ENCODE measurements around the gene ATP9A.
A peak's percentile ranks its signal among the peaks of the same experiment; 100 is the strongest.
"Not testable (repeated sequence)": the region's sequence is repeated elsewhere in the genome, so short reads cannot be mapped to it uniquely, and the experiment has no call there.

The ATP9A gene

DNA sequence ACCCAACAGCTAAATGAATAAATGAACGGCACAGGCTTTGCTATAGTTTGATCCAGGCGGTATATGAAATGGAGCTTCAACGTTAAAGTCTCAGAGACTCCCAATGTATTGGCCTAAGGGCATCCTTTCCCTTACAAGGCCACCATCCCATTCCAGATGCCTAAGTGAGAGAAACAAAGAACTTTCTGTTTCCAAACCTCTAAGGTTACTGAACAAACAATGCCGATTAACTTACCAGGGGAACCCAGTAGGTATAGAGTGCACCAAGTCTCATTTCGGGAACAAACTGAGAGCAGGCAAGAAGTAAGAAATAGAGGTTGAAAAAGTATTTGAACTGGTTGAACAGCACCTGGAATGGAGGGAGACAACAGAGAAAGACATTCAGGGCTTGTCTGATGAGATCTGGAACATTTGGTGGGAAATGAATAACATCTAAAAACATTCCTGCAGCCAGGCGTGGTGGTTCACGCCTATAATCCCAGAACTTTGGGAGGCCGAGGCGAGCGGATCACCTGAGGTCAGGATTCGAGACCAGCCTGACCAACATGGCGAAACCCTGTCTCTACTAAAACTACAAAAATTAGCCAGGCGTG, 42.5 kb downstream of the ATP9A start:
- no peak for DNase-seq

DNA sequence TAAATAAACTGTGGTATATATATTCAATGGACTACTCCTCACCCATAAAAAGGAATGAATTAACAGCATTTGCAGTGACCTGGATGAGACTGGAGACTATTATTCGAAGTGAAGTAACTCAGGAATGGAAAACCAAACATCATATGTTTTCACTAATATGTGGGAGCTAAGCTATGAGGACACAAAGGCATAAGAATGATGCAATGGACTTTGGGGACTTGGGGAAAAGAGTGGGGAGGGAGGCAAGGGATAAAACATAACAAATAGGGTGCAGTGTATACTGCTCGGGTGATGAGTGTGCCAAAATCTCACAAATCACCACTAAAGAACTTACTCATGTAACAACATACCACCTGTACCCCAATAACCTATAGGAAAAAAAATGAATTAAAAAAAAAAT, 45.2 kb downstream of the ATP9A start:
- DNase-seq = not testable (repeated sequence)

DNA sequence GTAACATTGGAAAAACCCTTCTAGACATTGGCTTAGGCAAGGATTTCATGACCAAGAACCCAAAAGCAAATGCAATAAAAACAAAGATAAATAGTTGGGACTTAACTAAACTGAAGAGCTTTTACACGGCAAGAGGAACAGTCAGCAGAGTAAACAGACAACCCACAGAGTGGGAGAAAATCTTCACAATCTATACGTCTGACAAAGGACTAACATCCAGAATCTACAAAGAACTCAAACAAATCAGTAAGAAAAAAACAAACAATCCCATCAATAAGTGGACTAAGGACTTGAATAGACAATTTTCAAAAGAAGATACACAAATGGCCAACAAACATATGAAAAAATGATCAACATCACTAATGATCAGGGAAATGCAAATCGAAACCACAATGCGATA, 45.9 kb downstream of the ATP9A start:
- not testable (repeated sequence) for DNase-seq

DNA sequence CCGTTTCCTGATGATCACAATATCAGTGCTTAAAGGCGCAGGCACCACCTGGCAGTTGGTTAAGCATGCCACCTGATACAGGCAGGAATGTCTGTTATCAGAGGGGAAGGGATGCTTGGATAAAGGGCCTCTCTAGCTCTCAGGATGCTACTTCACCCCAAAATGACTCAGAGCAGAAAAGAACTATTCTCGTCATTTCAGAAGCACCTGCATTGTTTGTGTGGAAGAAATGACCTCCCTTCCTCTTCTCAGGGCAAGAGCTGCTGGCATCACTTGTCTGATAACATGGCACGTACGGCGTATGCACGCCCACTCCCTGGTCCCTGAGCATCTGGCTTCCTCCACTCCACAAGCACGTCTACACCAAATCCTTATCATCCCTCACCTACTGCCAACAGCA, 47.3 kb downstream of the ATP9A start:
- DNase-seq = no peak

DNA sequence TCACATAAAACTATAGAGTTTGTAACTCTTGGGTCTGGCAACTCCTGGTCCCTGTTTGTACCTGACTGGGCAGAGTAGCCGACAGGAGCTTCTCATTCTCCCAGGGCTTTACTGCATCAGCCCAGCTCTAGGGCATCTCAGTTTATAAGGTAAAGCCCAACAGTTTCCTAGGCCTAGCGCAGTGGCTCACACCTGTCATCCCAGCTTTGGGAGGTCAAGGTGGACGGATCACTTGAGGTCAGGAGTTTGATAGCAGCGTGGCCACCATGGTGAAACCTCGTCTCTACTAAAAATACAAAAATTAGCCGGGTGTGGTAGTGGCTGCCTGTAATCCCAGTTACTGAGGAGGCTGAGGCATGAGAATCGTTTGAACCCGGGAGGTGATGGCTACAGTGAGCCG, 47.8 kb downstream of the ATP9A start:
- DNase-seq = no peak

DNA sequence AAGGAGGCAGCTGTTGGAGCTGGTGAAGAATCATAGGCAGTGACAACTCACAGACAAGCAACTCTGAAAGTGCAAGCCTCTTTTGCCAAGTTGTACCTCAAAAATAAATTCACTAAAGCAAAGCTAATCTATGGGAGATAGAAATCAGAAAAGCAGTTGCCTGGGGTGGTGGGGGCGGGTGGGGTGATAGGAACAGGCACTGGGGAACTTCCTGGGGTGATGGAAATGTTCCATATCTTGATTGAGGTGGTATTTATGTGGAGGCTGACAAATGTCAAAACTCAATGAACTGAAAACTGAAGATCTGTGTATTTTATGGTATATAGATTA, 52.4 kb downstream of the ATP9A start:
- DNase-seq = no peak

DNA sequence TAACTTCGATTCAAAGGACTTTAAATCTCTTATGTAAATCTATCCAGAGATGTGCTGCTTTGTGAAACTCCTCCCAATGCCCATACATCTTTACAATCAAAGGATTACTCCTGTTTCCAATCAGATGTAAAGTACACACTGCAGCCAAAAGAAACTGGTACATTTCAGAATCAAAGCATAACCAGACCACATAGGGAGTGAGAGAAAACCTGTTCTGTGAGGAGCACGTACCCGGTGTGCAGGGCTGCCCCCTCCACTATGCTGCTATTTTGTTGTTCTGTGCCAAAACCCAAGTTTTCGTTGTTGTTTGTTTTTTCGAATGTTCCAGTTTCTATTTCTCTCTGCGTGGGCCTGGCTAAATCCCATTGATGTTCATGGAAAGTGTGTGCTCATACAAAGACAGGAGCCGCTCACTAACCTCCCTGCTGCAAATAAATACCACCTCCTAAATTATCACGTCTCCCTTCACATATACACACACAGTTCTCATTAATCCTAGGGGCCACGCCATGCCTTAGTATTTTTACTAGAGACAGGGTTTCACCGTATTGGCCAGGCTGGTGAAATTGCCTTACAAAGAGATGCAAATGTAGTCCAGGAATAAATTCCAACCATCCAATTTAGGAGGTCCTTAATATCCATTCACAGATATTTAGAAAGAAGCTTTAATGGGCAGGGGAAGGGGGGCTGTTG, 52.9 kb downstream of the ATP9A start:
- DNase-seq = peak; percentile 21

DNA sequence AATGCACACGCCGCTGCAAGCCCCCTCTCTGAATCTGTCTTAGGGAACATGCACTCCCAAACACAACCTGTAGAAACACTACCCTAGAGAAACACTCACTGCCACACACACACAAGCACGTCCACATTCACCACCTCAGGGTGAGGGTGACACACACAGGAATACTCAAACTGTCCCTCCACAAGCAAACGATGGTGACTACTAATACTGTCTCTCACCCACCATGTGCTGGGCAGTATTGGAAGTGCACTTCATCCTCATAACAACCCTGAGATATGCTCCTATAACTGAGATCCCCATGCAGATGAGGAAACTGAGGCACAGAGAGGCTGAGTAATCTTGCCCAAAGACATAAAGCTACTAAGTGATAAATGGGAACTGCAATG, 55.0 kb downstream of the ATP9A start:
- DNase-seq = no peak

DNA sequence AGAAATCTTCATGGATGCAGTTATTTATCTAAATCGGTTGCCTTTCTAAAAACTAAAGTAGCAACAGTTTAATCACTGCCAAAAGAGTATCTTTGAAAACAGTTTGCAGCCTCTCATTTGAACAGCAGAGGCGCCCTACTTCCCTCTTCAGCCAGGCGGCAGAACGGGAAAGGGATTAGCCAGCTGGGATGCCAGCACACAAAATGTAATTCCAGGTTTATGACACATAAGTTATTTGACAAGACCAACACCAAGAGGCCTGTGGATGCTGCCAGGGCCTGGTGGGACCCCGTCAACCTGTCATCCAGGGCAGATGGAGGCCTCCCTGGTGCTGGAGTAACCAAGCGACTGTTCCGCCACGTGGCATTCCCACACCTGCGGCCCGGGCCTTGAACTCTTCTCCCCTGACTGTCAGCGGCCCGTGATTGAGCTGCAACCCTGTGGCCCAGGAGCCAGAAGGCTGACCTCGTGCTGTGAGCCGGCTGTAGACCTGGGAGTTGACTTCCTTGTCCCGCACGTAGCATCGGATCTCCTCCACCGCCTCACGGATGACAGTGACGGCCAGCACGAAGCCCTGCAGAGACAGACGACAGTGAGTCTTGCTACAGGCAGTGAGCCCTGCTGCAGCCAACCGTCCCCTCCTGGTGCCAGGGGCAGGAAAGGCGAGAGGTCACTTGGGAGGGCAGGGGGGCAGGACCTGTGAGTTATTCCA, 55.5 kb downstream of the ATP9A start:
- DNase-seq = peak; percentile 65

DNA sequence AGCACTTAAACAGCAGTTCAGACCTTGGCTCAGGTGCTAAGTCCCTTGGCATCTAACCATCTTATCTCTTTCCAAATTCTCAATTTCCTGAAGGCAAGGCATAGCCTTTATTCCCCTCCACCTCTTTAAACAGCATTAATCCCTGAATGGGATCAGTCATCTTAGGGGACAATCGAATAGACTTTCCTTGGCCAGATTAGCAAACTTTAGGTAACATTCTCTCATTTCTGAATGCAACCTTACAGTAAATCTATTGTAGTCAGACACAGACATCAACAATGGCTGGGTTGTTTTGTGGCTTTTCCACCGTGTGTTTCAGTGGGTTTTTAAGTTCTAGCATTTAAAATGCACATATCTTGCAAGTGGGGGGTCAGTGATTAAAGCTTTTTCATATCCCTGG, 56.8 kb downstream of the ATP9A start:
- no peak for DNase-seq

DNA sequence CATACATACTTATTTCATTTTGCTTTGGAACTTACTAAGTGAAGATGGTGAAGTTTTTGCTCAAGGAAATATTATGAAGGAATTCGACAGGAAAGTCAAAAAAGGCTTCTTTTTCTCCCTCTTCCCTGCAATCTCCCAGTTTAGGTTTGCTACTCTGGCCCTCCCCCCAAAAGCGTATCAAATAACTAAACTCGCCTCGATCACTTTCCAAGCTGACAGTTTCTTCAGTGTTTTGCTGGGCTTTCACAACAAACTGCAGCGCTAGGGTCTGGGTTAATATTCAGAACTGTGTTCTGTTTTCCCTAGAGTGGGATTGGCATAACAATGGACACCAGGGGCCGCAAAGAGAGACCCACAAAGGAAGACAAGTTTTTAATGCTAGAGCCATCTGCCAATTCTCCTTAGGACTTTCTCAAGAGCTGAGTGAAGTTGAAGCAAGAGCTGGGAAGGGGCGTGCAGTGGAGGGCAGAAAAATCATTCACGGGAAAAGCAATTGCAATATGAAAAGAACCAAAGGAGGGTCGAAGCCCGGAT, 57.8 kb downstream of the ATP9A start:
- peak; percentile 42 for DNase-seq

DNA sequence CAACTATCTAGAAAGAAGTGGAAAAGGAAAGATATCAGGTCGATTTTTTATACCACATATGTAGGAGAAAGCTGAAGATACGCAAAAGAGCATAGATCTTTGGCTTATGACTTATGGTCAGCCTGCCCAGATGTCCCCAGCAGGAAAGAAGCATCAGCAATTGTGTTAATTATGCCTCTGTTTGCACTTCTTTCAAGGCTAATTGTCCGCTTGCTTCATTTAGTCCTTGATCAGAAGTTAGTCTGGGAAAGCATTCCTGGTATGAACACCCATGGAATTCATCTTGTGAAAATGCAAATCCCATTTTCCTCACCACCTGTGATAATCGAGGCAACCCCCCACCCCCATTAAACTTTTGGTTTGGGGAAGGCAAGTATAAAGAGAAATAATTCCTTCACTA, 62.8 kb downstream of the ATP9A start:
- no peak for DNase-seq

DNA sequence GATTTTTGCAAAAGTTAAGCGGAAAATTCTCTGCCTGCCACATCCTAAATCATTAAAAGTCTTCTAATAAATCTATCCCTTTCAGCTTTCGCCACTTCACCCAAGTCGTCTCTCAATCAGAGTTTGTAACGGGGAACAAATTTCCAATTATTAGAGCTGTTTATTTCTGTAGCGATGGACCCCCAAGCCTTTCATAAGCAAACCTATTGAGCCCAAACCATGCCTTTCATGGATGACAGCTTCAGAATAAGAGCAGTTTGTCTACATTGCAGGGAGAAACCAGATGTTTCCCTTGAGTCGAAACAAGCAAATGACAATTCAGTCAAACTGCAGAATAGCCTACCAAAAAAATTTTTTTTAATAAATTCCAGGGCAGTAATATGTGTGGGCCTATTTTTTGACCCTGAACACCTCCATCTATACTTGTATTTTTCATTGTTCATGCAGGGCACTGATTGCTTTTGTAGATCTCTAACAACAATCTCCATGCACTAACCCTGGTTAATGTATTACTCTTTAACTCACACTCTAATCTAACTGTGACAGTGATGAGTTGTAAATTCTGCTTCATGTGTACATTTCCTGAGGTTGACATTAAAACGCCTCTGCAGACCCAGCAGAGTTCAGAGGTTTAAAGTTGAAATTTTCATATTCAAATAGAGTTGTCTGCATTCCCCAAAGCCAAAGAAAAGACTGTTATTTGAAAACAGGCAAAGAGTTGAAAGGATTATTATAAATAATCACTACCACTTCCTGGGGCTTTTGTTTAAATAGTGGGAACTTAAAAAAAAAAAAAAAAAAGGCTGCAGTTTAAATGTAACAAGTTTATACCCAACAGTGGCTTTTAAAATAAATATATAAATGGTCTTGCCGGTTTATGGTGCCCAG, 64.5 kb downstream of the ATP9A start:
- DNase-seq = peak; percentile 57

DNA sequence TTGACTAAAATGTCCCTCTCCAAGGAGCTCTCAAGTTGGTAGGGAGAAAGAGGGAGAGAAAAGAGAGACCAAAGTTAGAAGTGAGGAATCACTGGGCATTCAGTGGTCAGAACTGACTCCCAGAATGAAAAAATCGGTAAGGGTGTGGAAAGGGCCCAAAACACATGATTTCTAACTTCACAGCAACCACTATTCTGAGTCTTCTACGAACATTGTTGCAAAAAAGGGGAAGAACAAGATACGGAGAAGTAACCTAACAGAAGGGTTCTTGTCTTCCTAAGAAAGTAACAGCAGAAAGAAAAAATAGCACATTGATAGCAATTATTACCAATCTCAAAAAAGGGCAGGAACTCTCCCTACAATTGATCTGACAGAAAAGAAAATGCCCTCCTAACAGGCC, 65.6 kb downstream of the ATP9A start:
- no peak for DNase-seq

DNA sequence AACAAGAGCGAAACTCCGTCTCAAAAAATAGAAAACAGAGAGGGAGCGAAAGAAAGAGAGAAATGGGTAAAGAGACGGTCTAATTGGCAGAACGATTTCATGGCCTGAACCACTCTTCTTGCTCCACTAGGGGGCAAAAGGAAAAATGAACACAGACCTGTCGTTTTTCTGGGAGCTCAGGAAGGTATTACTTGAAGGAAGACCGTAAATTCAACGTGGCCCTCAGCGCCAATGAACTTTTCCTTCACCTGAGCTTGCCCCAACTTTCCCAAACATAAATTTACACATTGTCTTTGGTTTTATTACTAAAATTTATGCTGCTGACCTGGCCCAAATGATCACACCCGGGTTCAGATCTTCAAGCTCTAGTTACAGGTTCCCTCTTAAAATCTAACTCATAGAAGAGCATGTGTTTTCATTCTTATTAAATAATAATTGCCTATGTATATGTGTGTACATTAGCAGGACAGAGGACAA, 67.3 kb downstream of the ATP9A start:
- peak; percentile 60 for DNase-seq

DNA sequence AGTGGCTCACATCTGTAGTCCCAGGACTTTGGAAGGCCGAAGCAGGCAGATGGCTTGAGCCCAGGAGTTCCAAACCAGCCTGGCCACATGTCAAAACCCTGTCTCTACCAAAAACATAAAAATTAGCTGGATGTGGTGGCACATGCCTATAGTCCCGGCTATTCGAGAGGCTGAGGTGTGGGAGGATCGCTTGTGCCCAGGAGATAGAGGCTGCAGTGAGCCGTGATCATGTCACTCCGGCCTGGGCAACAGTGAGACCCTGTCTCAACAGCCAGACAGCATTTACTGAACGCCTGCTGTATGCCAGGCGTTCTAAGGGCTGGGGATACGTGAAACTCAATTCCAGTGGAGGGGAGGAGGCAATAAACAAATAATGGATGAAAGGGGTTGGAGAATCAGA, 69.9 kb downstream of the ATP9A start:
- DNase-seq = no peak

DNA sequence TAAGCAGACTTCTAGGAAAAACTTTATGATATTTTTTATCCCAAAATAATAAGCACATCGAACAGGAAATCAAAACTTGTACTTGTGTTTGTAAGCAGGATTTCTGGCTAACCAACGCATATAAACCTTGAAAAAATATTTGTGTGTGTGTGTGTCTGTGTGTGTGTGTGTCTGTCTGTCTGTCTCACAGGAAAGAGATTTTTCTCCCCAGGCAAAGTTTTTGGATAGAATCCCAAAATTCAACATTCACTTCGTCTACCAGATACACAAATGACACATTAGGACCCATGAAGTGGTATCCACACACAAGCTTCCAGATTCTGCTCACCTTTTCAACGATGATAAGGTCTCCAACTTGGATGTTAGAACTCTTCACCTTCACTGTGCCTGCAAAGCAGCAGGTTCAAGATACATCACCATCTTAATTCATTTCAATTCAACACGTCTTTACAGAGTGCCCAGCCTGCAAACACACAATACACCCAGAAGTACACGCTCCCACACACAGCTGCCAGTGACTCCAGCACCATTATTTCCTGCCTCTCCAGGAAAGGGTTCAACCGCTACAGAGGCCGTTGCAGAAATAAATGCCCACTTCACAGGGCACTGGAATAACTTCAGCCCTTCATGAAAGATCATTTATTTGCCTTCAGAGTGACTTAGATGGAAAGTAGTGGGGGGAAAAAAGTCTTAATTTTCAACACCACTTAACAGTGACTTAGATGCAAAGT, 70.9 kb downstream of the ATP9A start:
- no peak for DNase-seq

DNA sequence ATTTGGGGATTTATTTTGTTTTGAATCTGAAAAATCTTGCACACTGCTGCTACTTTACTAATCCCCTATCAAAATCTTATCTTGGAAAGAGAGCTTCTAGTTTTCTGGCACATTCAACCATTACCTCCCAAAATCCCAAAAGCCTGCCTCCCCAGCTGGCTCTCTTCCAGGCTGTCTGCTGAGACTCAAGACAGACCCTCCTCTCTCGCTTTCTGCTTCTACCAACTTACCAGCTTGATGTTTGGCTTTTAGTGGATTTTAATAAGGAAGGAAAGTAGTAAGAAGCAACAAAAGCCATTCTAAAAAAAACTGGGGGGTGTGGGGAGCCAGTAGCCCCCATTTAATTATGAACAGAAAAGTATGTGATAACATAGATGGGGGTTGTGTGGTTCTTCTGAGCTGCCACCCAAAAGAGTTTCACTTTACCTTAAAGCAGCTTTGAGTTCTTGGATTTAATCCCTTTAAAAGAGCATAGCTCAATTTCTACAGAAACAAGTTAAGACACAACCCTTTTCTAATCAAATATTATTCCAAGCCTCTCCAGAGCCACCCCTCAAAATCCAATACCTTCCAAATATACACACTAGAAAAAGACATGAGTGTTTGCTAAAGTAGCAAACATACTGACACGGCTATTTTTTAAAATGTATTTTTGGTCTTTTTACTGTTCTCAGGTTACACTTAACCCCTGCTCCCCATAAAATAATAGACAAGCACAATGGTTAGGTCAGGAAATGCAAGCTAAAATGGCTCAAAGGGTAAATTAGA, 71.7 kb downstream of the ATP9A start:
- peak; percentile 78 for DNase-seq

DNA sequence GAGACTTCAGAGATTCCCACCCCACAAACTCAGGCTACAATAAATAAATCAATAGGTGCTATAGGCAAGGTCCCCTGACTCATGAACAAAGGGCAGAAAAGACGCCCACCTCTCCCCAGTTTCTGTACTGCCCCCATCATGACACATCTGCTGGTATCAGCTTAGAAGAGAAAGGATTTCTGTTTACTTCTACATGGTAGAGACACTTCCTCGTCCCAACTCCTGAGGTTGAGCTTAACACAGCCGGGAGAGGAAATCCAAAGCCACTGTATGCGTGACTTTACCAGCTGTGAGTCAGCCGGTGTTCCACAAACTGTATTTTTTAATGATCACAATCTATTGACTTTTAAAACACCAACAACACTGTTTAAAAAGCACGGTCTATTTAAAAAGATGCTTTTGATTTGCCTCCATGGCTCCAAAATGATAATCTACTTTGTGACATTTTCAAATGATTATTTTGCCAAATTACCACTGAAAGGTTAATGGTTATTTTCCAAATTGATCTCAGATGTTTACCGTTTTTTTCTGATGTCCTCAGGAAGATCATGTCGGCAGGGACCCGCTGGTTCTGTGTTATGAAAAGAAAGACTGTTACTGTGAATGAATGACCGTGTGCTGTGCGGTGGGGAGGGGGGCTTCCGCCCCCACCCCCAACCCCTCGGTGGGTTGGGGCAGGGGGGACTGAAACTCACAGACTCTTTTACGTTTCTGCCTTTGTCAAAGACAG, 72.5 kb downstream of the ATP9A start:
- peak; percentile 57 for DNase-seq

DNA sequence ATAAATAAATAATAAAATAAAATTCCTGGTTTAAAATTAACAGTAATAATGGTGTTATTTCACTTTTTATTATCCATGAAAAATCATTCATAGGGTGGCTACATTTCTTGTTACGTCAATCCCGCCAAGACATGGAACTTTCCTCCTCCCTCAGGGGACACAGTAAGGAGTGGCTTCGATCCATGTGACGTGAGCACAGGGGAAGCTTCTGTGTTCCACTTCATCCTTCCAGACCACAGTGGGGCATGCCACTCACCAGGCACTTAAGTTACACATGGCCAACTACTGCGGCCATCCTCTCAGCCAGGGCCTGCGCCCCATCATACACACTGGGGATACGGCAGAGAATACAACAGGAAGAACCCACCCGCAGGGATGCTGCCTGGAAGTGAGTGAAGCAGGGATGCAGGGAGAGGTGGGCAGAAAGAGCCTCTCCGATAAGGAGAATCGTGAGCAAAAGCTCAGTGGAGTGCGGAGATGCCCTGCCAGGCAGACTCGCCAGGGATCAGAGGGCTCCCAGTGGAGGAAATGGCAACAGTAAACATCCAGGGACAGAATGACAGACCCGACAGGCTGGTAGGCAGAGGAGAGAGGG, 75.3 kb downstream of the ATP9A start:
- no peak for DNase-seq
